Suppressor macrophage treated with lipopolysaccharide for 4 hours (primary cell): ENCODE results near the gene PGAP3.
A peak's percentile ranks its signal among the peaks of the same experiment; 100 is the strongest.

ENCODE experiments used
- DNase-seq: peaks from one replicate; pipeline ENCODE4 v3.0.0-alpha.2; 2020

PGAP3 gene

GRCh38 chr17:39659279-39660010 is 28.4 kb downstream of the PGAP3 start:
- DNase-seq = peak; percentile 50

GRCh38 chr17:39658760-39659159 is 29.1 kb downstream of the PGAP3 start:
- no peak for DNase-seq

GRCh38 chr17:39658346-39658745 is 29.5 kb downstream of the PGAP3 start:
- no peak for DNase-seq

- no peak for DNase-seq
Observed at GRCh38 chr17:39655105-39655504, 32.8 kb downstream of the PGAP3 start.

GRCh38 chr17:39653662-39654331 is 34.1 kb downstream of the PGAP3 start:
- DNase-seq = peak; percentile 84

- no peak for DNase-seq
Observed at GRCh38 chr17:39653316-39653661, 34.6 kb downstream of the PGAP3 start.

GRCh38 chr17:39652587-39653315 is 35.1 kb downstream of the PGAP3 start:
- no peak for DNase-seq

- no peak for DNase-seq
Observed at GRCh38 chr17:39651923-39652586, 35.8 kb downstream of the PGAP3 start.

- DNase-seq = no peak
Observed at GRCh38 chr17:39650121-39650579, 37.7 kb downstream of the PGAP3 start.

- peak; percentile 34 for DNase-seq
Observed at GRCh38 chr17:39648616-39649366, 39.1 kb downstream of the PGAP3 start.

GRCh38 chr17:39647256-39647655 is 40.6 kb downstream of the PGAP3 start:
- DNase-seq = no peak

GRCh38 chr17:39643271-39643670 is 44.6 kb downstream of the PGAP3 start:
- peak; percentile 42 for DNase-seq

- no peak for DNase-seq
Observed at GRCh38 chr17:39642291-39643074, 45.4 kb downstream of the PGAP3 start.

GRCh38 chr17:39641883-39642282 is 46.0 kb downstream of the PGAP3 start:
- peak; percentile 73 for DNase-seq

GRCh38 chr17:39641097-39641496 is 46.8 kb downstream of the PGAP3 start:
- DNase-seq = no peak

- peak; percentile 70 for DNase-seq
Observed at GRCh38 chr17:39640591-39641031, 47.2 kb downstream of the PGAP3 start.

- DNase-seq = no peak
Observed at GRCh38 chr17:39639566-39640458, 48.0 kb downstream of the PGAP3 start.

GRCh38 chr17:39639043-39639442 is 48.8 kb downstream of the PGAP3 start:
- DNase-seq = no peak

GRCh38 chr17:39638317-39638716 is 49.5 kb downstream of the PGAP3 start:
- DNase-seq = no peak

GRCh38 chr17:39636927-39637736 is 50.7 kb downstream of the PGAP3 start, which contains the start of gene STARD3:
Gene STARD3, plus strand, starts transcription at chr17:39637144. Its CDS starts 16,388 bp downstream, at chr17:39653532.
- peak; percentile 93 for DNase-seq
